Transverse colon (tissue), 4 donors: ENCODE measurements around the gene ARGLU1. TPM values are rescaled to one million over a fixed set of nuclear protein-coding genes. Genes with fewer than 3 reads are reported as not detected.

Experiments
- DNase-seq: peaks from one replicate; pipeline ENCODE4 v3.0.0-alpha.2; 2019
- H3K27ac ChIP-seq, 4 donors: fragments of 200-600 bp; sonication (generic); 2 replicates each; pipeline ENCODE4 v1.5.1; 2016 to 2018; ENCODE audit warnings: inconsistent platforms in 4 of 4
- H3K27me3 ChIP-seq: fragments of 200-600 bp; sonication (generic); 2 replicates; pipeline ENCODE4 v1.5.1; 2017; ENCODE audit warnings: inconsistent platforms
- H3K36me3 ChIP-seq, 4 donors: fragments of 200-600 bp; sonication (generic); 2 replicates each; pipeline ENCODE4 v1.5.1; 2017 to 2019; ENCODE audit warnings: inconsistent platforms in 4 of 4
- H3K4me1 ChIP-seq, 4 donors: fragments of 200-600 bp; sonication (generic); 2 replicates each; pipeline ENCODE4 v1.5.1; 2017 to 2020; ENCODE audit warnings: inconsistent platforms in 4 of 4
- H3K4me3 ChIP-seq, 4 donors: fragments of 200-600 bp; sonication (generic); 1 replicate in 1 of 4; 2 replicates in 3 of 4; pipeline versions ENCODE4 v1.5.1 to v1.6.1; 2017 to 2019; ENCODE audit warnings: inconsistent platforms in 4 of 4
- H3K9me3 ChIP-seq, 2 donors: fragments of 200-600 bp; sonication (generic); 2 replicates each; pipeline ENCODE4 v1.5.1; 2017 to 2019; ENCODE audit warnings: inconsistent platforms in 2 of 2
- CTCF ChIP-seq, 5 experiments: fragments of 200-600 bp in 3 of 5; fragments of 450-650 bp in 2 of 5; sonication (generic) in 3 of 5; IDR thresholded peaks; 1 replicate in 2 of 5; 2 replicates in 3 of 5; pipeline ENCODE4 v1.5.1; 2016 to 2017; ENCODE audit warnings: antibody characterized with exemption in 5 of 5, inconsistent platforms in 3 of 5, mild to moderate bottlenecking in 2 of 5, moderate library complexity in 1 of 5
- EP300 ChIP-seq: sonication (generic); formaldehyde crosslinking; IDR thresholded peaks from one replicate; pipeline ENCODE4 v1.6.1; 2017; ENCODE audit warnings: antibody characterized with exemption, low read depth
- POLR2A ChIP-seq: fragments of 450-650 bp; IDR thresholded peaks from one replicate; pipeline ENCODE4 v1.6.1; 2016; ENCODE audit warnings: antibody characterized with exemption, mild to moderate bottlenecking, moderate library complexity
- POLR2AphosphoS5 ChIP-seq, 3 donors: sonication (generic); formaldehyde crosslinking; IDR thresholded peaks; one replicate each; pipeline ENCODE4 v1.6.1; 2016; ENCODE audit warnings: antibody characterized with exemption in 3 of 3
- WGBS, 2 donors: methylation state at CpG; one replicate each; pipeline ENCODE4 v1.1.5; 2018; ENCODE audit warnings: low coverage in 1 of 2; 5-methylcytosine and 5-hydroxymethylcytosine counted together
- in situ Hi-C, 4 donors: fragments of 200-750 bp; cut with MboI; loops; one replicate each; pipeline versions ENCODE4 v1.15.0 to v1.15.1; 2017; ENCODE audit warnings: low sequenced_read_pairs in 3 of 4, low pct_ligation_motif_present in 1 of 4, low pct_unique_long_range_greater_than_20kb in 1 of 4
- intact Hi-C: fragments of 100-400 bp; cut with DNase I; formaldehyde crosslinking; loops from one replicate; pipeline ENCODE4 v1.15.1; 2023; ENCODE audit warnings: low total_unique reads
- total RNA-seq, 4 donors: library from RNA; depleted of rRNA; stranded (reverse); fragments of >200 nt; gene quantifications; one replicate each; pipeline ENCODE4 v1.1.0, GENCODE V29; 2016

The ARGLU1 gene
- total RNA-seq, 4 donors from 2014 or later = 106 to 155 (median 155) TPM

- Histone ChIP-seq H3K36me3 (no peaks in the 10 kb centered on the region), H3K4me3 (no peak overlapping the region), H3K27me3 (no peaks in the 10 kb centered on the region), H3K9me3 (no peaks in the 10 kb centered on the region), H3K27ac (no peak overlapping the region), H3K4me1 (no peaks in the 10 kb centered on the region)
- no peak for DNase-seq
- WGBS, 2 donors = 71 to 74% methylated on average over 3 to 4 of the region's 4 CpGs
- in situ Hi-C loops = no loop called here
- intact Hi-C loops = no loop called here
- TF ChIP-seq POLR2AphosphoS5 (IDR thresholded peaks at IDR 0.05) = no peak
- TF ChIP-seq POLR2A = no peak
- no peak for TF ChIP-seq CTCF (IDR thresholded peaks at IDR 0.05)
- no peak for TF ChIP-seq EP300
Measured at GRCh38 chr13:106594980-106595379, 27.0 kb upstream of the ARGLU1 start.

GRCh38 chr13:106593132-106593531 is 25.2 kb upstream of the ARGLU1 start:
- no peaks in the 10 kb centered on the region for H3K36me3 ChIP-seq
- H3K27me3 ChIP-seq = no peaks in the 10 kb centered on the region
- H3K4me3 ChIP-seq = no peak overlapping the region
- no peak for DNase-seq
- WGBS, 2 donors = 64 to 66% methylated on average over 4 to 5 of the region's 5 CpGs
- in situ Hi-C loops (no loop called here), intact Hi-C loops (no loop called here)
- no peaks in the 10 kb centered on the region for H3K9me3 ChIP-seq
- peaks cover 0 to 11% (median 4%) of the 10 kb centered on the region in 4 donors for H3K4me1 ChIP-seq
- H3K27ac ChIP-seq = no peak overlapping the region
- TF ChIP-seq EP300 (no peak), POLR2A (no peak), CTCF (IDR thresholded peaks at IDR 0.05) (no peak), POLR2AphosphoS5 (IDR thresholded peaks at IDR 0.05) (no peak)

GRCh38 chr13:106591299-106591698 is 23.4 kb upstream of the ARGLU1 start:
- Histone ChIP-seq H3K27ac (no peak overlapping the region), H3K36me3 (no peaks in the 10 kb centered on the region), H3K4me1 (peaks cover 0 to 19% (median 7%) of the 10 kb centered on the region in 4 donors), H3K9me3 (peaks cover 0 to 1% of the 10 kb centered on the region in 2 donors), H3K27me3 (no peaks in the 10 kb centered on the region), H3K4me3 (no peak overlapping the region)
- no peak for TF ChIP-seq POLR2AphosphoS5 (IDR thresholded peaks at IDR 0.05)
- no peak for TF ChIP-seq CTCF (IDR thresholded peaks at IDR 0.05)
- in situ Hi-C loops (no loop called here), intact Hi-C loops (no loop called here)
- 40 to 60% methylated on average over 1 to 2 of the region's 2 CpGs for WGBS, 2 donors
- DNase-seq = no peak

- DNase-seq = no peak
- Histone ChIP-seq H3K27me3 (no peaks in the 10 kb centered on the region), H3K4me3 (no peak overlapping the region), H3K4me1 (peaks cover 0 to 19% (median 7%) of the 10 kb centered on the region in 4 donors), H3K9me3 (peaks cover 4 to 12% of the 10 kb centered on the region in 2 donors), H3K27ac (no peak overlapping the region), H3K36me3 (no peaks in the 10 kb centered on the region)
- WGBS, 2 donors = 76 to 77% methylated on average over 5 of the region's 5 CpGs
- intact Hi-C loops = no loop called here
- in situ Hi-C loops = no loop called here
- TF ChIP-seq EP300 = no peak
- TF ChIP-seq POLR2A = no peak
- no peak for TF ChIP-seq POLR2AphosphoS5 (IDR thresholded peaks at IDR 0.05)
- no peak for TF ChIP-seq CTCF (IDR thresholded peaks at IDR 0.05)
Measured at GRCh38 chr13:106589716-106590115, 21.8 kb upstream of the ARGLU1 start.
